NCI-H146 treated with DMSO at 0.1 percent for 48 hours (cell line): Measurements from ENCODE around the gene NDST4.
"Not testable (repeated sequence)": the region's sequence is repeated elsewhere in the genome, so short reads cannot be mapped to it uniquely, and the experiment has no call there.

Experiments
- DNase-seq: peaks from one replicate; lab custom pipeline; 2025; ENCODE audit not compliant: unreplicated experiment; lab: John Stamatoyannopoulos, UW

Gene NDST4

DNA sequence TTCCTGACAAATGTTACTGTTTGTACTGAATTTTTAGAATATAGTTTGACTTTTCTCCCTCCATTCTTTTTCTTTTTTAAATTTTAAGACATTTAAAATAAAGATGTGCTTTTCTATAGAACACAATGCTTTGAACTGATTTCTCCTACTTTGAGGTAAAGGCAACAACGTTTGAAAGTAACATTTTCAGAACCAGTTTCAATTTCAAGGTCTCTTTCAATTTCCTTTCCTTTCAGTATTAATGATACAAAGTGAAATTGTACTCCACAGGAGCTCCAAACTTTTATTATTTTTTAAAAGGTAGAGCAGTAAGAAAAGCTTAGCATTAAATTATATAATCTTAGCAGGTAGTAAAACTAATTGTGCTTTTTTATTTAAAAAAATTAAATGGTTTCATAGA lies 54.9 kb downstream of the NDST4 start:
- DNase-seq, result no peak

DNA sequence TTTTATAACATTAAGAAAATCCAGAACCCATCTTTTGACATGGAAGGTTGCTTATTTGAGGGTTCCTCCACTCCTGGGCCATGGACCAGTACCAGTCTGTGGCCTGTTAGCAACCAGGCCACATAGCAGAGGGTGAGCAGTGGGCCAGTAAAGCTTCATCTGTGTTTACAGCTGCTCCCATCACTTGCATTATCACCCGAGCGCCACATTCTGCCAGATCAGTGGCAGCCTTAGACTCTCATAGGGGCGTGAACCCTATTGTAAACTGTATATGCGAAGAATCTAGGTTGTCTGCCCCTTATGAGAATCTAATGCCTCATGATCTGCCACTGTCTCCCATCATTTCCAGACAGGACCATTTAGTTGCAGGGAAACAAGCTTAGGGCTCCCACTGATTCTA lies 58.6 kb downstream of the NDST4 start:
- DNase-seq, result no peak

DNA sequence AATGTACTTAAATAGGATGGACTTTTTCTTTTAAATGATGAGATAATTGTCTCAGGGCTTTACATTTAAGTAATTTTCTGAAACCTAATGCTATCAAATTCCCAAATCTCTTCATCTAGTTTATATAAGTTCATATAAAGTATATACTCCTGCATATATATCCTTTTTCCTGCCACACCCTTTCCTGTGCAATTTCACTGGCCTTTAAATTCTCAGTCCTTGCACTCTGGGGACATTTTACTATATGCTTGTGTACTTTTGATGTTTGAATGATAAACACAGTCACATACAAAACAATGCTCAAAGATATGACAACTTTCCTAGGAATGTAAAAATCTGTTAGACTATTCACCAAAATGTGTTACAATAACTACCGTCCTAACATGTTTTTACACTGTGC lies 60.1 kb downstream of the NDST4 start:
- no peak for DNase-seq

DNA sequence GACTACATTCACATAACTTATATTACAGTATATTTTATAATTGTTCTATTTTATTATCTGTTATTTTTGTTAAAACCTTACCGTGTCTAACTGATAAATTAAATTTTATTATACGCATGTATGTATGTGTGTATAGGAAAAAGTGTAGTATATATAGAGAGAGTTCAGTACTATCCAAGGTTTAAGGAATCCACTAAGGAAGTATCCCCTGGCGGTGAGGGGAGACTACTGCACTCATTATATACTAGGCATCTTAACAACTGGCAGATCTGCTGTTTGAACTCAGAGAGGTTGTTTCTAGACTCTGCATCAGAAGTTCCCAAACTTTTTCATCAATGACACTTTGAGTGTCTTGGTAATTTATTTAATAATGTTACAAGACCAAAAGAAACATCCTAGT lies 70.9 kb downstream of the NDST4 start:
- DNase-seq, result no peak

DNA sequence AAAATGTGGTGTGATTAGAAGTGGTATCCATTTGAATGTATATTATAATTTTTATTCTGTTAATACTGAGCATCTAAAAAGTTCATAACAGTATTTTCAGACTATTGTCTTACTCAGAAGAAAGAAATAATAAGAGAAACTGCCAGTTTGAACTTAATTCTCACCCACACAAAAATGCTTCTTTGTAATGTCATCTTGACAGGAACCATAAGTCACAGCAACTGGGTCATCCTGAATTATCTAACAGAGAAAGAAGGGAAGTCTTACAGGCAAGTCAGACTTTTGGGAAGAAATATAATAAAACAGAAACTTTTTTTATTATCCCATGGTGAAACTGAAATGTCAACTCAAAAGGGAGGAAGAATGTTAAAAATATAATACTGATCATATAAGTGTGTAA lies 83.1 kb downstream of the NDST4 start:
- no peak for DNase-seq

DNA sequence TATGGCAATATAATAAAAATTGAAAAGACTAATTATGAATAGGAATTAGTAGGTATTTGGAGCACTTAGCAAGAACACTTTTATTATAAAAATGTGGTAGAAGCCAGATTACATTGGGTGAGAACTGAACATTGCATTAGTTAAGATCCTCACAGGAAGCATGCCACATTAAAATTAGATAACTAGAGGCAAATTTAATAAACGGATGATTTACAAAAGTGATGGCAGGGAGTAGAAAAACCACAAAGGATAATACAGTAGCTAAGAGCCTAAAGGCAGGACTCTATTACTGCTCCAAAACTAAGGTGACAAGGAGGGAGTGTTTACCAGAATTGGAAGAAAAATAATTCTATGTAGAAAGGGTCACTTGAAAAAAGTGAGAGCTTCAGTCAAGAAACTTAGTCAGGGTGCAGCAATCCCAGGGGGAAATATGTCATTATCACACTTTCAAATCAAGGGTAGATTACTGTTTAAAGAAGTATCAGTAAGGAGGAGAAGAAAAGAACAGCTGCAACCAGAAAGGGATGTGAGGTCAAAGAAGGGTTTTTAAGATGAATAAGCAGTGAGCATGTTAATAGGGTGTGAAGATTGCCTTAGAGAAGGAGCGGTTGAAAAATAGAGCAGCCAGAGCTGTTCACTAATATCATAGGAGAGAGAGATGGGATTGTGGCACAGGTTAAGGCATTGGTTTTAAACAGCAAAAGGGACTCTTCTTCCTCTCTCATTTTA lies 84.6 kb downstream of the NDST4 start:
- DNase-seq, result no peak

DNA sequence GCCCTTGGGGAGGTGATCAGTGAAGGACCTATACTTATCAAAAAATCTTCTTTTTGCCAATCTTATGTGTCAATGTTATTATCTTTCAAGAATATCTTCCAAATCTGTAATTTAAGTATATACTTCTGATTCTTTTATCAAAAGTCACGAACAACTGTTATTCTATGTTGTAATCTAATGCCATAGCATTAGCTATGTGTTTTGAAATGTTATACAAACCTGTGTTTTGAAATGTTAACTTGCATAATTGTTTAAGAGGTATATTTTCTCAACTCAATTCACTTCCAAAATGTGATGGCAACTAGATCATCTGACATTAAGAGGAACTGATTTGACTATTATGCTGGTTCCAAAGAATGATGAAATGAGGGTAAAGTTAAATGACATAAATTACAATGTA lies 113.5 kb downstream of the NDST4 start:
- DNase-seq, result no peak

DNA sequence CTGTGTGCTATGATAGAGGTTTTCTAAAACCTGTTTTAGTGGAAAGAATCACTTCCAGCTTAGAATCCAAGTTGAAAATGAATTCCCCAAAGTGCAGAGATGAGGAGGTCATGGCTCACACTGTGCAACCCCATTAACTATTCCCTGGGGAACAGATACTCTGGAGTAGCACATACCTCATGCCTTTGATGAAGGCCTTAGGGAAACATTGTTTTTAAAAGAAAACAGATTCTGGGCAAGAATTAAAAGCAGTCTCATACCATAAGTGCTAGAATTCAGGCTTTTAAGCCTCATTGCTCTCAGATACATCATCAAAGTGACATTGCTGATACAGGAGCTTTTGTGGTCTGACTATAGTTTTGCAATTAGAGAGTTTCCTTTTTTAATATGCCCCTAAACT lies 115.1 kb downstream of the NDST4 start:
- DNase-seq, result no peak

DNA sequence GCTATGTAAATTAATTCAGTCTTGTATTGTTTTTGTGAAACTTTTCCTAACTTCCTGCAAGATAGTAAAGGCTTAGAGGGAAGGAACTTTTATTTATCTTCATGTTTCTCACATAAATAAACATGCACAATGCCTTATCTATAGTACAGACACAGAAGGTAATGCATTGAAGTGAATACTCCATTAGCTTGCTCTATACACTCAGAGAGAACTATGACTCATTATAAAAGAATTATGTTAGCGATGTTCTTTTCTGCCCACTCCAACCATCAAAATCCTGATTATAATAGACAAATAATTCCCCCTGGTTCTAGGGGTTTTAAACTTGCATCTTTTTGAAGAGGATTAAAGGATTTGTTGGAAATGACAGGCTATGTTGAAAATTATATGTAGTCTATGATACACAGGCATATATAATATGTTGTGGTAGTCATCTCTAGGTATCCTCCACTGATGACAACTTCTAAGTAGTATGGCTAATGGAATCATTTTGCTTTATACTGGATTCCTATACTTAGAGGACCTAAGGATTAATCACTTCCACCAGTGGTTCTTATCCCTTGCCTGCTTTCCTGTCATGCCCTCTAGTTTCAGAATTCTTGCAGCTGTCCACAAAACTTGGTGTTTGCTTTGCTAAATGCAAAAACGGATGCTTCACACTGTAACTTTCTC lies 115.7 kb downstream of the NDST4 start:
- no peak for DNase-seq

DNA sequence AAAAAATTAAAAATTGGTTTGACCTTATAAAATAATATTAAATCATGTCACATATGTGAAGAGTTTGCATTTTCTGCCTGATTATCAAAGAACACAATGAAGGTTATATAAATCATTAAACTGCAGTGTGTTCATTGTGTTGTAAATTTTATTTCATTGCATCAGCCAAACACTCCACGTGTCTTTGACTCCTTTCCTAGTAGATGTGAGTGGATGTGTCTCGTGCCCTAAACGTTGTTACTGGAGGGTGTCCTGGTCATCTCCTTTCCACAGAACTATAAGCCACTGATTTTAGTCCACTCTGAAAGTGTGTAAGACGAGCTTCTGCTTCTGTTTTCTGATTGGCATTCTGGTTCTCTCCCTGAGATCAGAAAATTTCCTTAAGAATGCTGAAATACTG lies 127.3 kb downstream of the NDST4 start:
- no peak for DNase-seq

DNA sequence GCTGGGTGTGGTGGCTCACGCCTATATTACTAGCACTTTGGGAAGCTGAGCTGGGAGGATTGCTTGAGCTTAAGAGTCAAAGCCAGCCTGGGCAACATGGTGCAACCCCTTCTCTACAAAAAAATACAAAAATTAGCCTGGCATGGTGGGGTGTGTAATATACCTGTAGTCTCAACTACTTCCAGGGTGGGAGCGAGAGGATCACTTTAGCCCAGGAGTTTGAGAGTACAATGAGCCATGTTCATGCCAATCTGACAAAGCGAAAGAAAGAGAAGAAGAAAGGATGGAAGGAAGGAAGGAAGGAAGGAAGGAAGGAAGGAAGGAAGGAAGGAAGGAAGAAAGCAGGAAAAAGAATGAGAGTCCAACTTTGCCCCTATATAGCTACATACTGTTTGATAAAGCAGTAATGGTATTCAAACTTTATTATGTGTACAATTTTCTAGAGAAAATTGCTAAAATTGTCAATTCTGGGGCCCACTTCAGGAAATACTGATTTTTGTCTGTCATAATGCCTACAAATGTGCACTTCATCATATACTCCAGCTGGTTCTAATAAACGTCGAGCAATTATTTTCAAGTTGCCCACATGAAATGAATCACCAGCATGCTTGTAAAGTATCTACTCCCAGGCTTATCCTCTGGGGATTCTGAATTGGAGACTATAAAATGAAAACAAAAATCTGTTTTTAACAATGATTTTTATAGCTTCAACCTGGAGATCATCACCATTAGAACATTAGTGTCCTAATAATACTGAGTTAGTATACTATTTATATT lies 132.3 kb downstream of the NDST4 start:
- DNase-seq, result no peak

DNA sequence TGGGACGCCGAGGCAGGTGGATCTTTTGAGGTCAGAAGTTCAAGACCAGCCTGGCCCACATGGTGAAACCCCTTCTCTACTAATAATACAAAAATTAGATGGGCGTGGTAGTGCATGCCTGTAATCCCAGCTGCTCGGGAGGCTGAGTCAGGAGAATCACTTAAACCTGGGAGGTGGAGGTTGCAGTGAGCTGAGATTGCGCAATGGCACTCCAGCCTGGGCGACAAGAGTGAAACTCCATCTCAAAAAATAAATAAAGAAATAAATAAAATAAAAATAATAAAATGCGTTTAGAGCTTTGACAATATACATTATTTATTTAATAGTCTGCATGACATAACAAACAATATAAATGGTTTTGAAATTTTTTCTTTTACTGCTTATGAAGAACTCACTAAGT lies 133.0 kb downstream of the NDST4 start:
- DNase-seq, result not testable (repeated sequence)

DNA sequence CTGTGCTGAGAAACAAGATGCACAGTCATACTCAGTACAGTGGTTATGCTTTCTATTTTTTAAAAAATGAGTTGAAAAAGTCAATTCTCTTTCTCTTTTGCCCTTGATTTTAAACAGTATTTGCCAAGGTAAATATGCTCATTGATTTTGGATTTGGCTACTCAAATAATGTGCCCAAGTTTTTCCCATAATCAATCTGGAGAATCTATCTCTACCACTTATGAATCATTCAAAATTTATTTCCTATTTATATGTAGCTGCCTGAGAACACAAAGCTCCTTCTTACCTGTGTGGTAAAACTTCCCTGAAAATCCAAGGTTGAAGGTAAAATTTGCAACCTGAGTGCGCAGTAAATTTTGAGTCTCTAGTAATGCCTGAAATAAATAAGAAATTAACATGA lies 136.5 kb downstream of the NDST4 start:
- no peak for DNase-seq

DNA sequence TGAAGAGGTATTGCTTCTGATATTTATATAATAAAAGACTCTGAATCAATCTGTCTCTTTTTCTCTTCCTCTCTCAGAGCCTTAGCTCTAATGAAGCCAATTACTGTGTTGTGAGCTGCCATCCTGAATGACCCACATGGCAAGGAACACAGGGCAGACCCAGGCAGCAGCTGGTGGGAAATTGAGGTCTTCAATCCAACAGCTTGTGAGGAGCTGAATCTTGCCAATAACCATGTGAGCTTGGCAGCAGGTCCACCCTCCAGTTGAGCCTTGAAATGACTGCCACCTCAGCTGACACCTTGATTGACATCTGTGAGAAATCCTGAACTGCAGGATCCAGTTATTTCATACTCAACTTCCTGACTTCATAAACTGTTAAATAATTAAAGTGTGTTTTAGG lies 149.4 kb downstream of the NDST4 start:
- no peak for DNase-seq

DNA sequence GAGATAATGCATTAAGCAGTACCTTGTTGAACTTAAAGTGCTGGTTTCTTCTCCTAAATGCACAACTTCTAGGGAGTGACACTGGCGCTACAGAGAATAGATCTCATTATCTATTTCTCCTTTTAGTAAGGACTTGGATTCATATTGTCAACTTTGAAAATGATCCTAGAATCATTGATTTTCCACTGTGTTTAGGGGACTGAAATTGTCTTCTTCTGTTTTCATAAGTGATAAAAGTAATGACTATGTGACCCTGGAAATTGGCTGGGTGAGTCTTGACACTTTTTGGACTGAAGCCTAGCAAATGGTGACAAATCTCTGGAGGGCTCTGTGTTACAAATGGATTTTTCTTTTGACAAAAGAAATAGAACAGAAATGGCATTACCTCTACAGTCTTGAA lies 167.8 kb downstream of the NDST4 start:
- DNase-seq, result no peak

DNA sequence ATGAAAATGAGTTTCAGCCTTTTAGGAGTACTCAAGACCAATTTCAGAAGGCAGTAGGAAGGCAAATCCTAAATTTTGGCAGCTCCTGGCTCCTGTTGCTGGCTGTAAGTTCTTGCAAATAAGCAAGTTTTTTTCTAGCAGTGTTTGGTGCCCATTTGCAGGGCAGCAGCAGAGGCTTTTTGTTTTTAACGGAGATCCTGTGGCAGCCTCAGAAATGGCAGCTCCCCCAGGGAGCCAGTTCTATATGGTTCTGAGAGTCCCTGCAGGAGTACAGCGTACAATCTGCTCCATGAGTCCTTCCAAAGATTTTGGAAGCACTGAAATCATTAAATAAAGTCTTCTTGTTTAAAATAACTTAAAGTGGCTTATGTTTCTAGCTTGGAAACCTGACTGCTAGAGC lies 171.9 kb downstream of the NDST4 start:
- no peak for DNase-seq

DNA sequence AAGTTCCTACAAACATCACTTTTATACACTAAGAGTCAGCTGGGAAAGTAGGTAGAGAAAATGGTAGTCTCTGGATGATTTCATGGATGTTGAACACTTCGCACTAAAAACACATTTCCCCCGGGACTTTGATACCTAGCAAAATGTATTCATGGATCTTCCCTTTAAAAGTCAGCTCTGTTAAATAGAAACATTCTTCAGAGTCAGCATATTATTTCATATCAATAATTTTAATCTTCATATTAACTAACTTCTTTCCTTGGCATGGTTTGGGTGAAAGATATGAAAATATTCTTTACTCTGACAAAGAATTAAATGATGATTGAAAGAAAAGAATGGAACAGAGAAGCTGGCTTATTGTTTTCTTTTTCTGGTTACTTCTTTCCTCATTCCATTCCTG lies 185.5 kb downstream of the NDST4 start:
- DNase-seq, result no peak

DNA sequence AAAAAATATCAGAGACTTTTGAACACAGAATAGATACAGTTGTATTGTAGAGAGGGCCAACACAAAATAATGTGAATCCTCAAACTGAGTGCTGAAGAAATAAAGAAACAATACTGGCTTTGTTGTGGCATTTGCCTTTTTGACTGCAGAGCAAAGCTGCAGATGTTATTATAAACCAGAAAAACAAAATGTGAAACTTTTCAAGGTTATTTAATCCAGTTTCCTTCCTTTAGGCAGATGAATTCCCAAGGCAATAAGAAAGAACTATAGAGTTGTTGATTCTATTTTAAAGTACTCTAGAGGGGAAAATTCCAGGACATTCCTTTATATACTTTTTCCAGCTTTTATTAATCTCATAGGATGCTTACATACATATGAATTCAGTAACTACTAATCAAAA lies 186.8 kb downstream of the NDST4 start:
- DNase-seq, result no peak

DNA sequence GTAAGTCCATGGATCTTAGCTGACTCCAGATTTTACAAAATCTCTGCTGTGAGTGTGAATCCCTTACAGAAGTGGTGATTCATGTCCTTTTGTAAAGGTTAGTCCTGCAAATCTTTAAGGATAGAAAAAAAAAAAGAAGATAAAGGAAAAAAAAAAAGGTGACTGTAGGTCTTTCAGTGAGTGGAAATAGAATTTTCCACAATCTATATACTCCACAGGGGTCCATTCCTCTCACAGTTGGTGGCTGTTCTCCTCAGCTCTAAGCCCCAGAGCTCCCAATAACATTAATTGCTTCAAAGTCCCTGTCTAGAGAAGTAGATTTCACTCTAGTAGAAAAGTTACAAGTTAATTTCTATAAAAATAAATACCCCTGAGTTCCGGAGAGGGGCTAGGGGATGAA lies 189.1 kb downstream of the NDST4 start:
- peak; percentile 53 for DNase-seq

DNA sequence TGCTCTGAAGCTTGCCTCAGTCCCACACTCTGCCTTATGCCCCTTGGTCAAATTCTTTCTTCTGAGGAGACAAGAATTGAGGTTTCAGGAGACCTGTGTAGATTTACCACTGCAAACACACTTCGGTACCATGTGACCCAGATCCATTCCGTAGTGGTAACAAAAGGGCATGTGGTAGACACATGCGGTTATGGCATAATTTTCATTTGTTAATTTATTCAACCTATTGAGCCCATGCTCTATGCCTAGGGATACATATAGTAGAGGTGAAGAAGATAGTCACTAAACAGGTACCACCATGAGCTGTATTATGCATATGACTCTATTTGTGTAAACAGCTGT lies 190.9 kb downstream of the NDST4 start:
- DNase-seq, result peak; percentile 55

DNA sequence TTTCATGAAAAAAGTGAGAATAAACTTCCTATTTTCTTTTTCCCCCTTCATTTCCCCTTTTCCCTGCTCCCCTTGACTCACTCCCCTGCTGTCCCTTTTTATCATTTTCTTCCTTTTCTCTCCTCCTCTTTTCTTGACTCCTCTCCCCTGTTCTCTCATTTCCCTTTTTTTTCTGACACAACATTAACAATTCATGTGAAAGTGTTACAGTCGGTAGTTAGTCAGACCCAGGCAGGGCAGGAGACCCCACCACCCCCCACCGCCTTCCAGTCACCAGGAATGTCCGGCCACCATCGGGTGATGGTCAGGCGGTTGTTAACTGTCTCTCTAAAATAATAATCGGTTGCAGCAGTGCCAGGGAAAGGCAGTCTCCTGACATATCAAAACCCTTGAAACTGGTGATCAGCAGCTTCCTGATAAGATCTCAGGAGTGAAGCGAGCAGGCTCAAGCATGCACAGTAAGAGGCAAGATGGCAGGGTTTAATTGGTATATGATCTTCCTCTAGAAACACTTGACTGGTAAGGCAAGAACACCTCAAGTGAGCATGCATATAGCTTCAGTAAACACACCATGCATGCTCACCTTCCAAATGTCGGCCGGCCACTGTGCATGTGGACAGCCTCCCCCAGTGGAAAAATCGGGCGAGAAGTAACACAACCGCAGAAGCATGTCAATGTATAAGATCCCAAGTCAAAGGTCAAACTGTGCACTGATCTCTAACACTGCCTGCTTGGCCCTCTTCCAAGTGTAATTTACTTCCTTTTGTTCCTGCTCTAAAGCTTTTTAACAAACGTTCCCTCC lies 191.4 kb downstream of the NDST4 start:
- peak; percentile 73 for DNase-seq

DNA sequence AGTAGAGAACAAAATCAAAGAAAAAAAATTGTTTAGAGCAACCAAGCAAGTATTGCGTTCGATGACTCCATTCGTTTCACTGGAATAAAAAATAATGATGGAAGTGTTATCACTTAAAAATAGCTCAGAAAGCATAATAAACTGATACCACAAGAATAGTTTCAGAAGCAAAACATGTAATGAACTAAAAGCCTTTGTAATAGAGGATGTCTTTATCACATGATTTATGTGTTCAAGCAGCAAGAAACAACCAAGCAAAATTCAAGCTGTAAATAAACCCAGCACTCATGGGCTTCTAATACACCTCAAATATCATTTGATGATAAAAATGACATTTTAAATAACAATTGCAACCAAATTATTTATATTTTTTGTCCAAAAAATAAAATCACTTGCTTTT lies 192.2 kb downstream of the NDST4 start:
- no peak for DNase-seq
